ENCODE measurements around the gene BRAF. TPM values are rescaled to one million over a fixed set of nuclear protein-coding genes. Genes with fewer than 3 reads are reported as not detected.

Gene BRAF
- total and polyA plus RNA-seq, 2 donors from 2014 or later = 8.0 to 43.9 TPM

- TF ChIP-seq, protein P1, sequence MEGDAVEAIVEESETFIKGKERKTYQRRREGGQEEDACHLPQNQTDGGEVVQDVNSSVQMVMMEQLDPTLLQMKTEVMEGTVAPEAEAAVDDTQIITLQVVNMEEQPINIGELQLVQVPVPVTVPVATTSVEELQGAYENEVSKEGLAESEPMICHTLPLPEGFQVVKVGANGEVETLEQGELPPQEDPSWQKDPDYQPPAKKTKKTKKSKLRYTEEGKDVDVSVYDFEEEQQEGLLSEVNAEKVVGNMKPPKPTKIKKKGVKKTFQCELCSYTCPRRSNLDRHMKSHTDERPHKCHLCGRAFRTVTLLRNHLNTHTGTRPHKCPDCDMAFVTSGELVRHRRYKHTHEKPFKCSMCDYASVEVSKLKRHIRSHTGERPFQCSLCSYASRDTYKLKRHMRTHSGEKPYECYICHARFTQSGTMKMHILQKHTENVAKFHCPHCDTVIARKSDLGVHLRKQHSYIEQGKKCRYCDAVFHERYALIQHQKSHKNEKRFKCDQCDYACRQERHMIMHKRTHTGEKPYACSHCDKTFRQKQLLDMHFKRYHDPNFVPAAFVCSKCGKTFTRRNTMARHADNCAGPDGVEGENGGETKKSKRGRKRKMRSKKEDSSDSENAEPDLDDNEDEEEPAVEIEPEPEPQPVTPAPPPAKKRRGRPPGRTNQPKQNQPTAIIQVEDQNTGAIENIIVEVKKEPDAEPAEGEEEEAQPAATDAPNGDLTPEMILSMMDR (IDR thresholded peaks at IDR 0.05; ENCODE audit: borderline replicate concordance, extremely low read depth, insufficient read depth) = no peak
- FAIRE-seq = no peak
- peak overlapping the region; percentile 23 to 36 for H3K27ac ChIP-seq (ENCODE audit: low read depth in 2 of 2, low read length in 2 of 2)
- H3K27me3 ChIP-seq (ENCODE audit: control insufficient read depth, insufficient read depth, low read length) = no peaks in the 10 kb centered on the region
- intact Hi-C loops (cut with DNase I) = no loop called here
- no peak overlapping the region for H3K9ac ChIP-seq (ENCODE audit: low read length in 3 of 3)
- H3K36me3 ChIP-seq (ENCODE audit: control insufficient read depth in 2 of 3, insufficient read depth in 3 of 3, low read length in 3 of 3) = no peaks in the 10 kb centered on the region
- peak in 1 of 5 donors; percentile 12 for DNase-seq
- no peak overlapping the region for H3K4me3 ChIP-seq (ENCODE audit: low read length in 3 of 3)
- H3K9me3 ChIP-seq (ENCODE audit: control insufficient read depth in 2 of 3, insufficient read depth in 1 of 3, low read length in 3 of 3) = peaks cover 0 to 7% (median 0%) of the 10 kb centered on the region in 3 donors
- peaks cover 0 to 7% (median 2%) of the 10 kb centered on the region in 3 donors for H3K4me1 ChIP-seq (ENCODE audit: control insufficient read depth in 2 of 3, insufficient read depth in 2 of 3, low read depth in 1 of 3, low read length in 3 of 3)
These were observed 22.3 kb downstream of the BRAF start for GRCh38 chr7:140902303-140902953.

- no peak for DNase-seq
- Histone ChIP-seq H3K9ac (ENCODE audit: low read length in 3 of 3) (no peak overlapping the region), H3K4me3 (ENCODE audit: low read length in 3 of 3) (no peak overlapping the region), H3K36me3 (ENCODE audit: control insufficient read depth in 2 of 3, insufficient read depth in 3 of 3, low read length in 3 of 3) (no peaks in the 10 kb centered on the region), H3K9me3 (ENCODE audit: control insufficient read depth in 2 of 3, insufficient read depth in 1 of 3, low read length in 3 of 3) (peaks cover 0 to 7% (median 0%) of the 10 kb centered on the region in 3 donors), H3K27ac (ENCODE audit: low read depth in 2 of 2, low read length in 2 of 2) (peak overlapping the region; percentile 23 to 36), H3K27me3 (ENCODE audit: control insufficient read depth, insufficient read depth, low read length) (no peaks in the 10 kb centered on the region), H3K4me1 (ENCODE audit: control insufficient read depth in 2 of 3, insufficient read depth in 2 of 3, low read depth in 1 of 3, low read length in 3 of 3) (peaks cover 0 to 7% (median 2%) of the 10 kb centered on the region in 3 donors)
- intact Hi-C loops (cut with DNase I) = no loop called here
- TF ChIP-seq, protein P1 (IDR thresholded peaks at IDR 0.05; ENCODE audit: borderline replicate concordance, extremely low read depth, insufficient read depth) = no peak
- no peak for FAIRE-seq
These were observed 22.8 kb downstream of the BRAF start for GRCh38 chr7:140901941-140902302.

DNA sequence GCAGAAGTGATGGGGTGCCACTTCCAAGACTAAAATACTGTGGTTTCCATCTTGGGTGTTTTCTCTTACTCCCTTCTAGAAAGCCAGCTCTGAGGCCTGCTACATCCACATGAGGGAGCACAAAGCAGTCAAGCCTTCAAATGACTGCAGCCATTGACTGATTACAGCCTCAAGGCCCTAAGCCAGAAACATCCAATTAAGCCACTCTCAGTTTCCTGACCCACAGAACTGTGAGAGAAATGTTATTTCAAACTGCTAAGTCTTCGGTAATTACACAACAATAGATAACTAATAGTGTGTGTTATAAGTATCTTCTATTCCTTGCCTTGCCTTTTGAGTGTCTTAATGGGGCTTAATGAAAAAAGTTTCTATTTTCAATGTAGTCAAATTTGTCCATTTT is 24.8 kb downstream of the BRAF start:
- FAIRE-seq = no peak
- TF ChIP-seq, protein P1 (IDR thresholded peaks at IDR 0.05; ENCODE audit: borderline replicate concordance, extremely low read depth, insufficient read depth) = peak; percentile 2
- no peak overlapping the region for H3K27ac ChIP-seq (ENCODE audit: low read depth in 2 of 2, low read length in 2 of 2)

More for the DNA sequence above, 24.8 kb downstream of the BRAF start:
- Histone ChIP-seq H3K36me3 (ENCODE audit: control insufficient read depth in 2 of 3, insufficient read depth in 3 of 3, low read length in 3 of 3) (no peaks in the 10 kb centered on the region), H3K9me3 (ENCODE audit: control insufficient read depth in 2 of 3, insufficient read depth in 1 of 3, low read length in 3 of 3) (peaks cover 0 to 7% (median 0%) of the 10 kb centered on the region in 3 donors), H3K27me3 (ENCODE audit: control insufficient read depth, insufficient read depth, low read length) (no peaks in the 10 kb centered on the region), H3K4me1 (ENCODE audit: control insufficient read depth in 2 of 3, insufficient read depth in 2 of 3, low read depth in 1 of 3, low read length in 3 of 3) (peaks cover 0 to 7% (median 2%) of the 10 kb centered on the region in 3 donors), H3K4me3 (ENCODE audit: low read length in 3 of 3) (no peak overlapping the region), H3K9ac (ENCODE audit: low read length in 3 of 3) (no peak overlapping the region)
- intact Hi-C loops (cut with DNase I) = no loop called here
- DNase-seq = peak in 1 of 5 donors; percentile 40
